Stromal cell of bone marrow (primary cell): ENCODE measurements around the gene OR10J1.
"Not testable (repeated sequence)": the region's sequence is repeated elsewhere in the genome, so short reads cannot be mapped to it uniquely, and the experiment has no call there.

Source experiments
- DNase-seq: peaks from one replicate; pipeline ENCODE4 v3.0.0-alpha.2; 2012; ENCODE audit warnings: low read depth

The OR10J1 gene

GRCh38 chr1:159439422-159439821 is at the start of gene OR10J1:
TSS of gene OR10J1 (plus strand) at chr1:159439722. CDS start at chr1:159439792, 70 bp downstream.
- DNase-seq: no peak

- DNase-seq: no peak
Measured at GRCh38 chr1:159406821-159407220, 32.7 kb upstream of the OR10J1 start.

DNA sequence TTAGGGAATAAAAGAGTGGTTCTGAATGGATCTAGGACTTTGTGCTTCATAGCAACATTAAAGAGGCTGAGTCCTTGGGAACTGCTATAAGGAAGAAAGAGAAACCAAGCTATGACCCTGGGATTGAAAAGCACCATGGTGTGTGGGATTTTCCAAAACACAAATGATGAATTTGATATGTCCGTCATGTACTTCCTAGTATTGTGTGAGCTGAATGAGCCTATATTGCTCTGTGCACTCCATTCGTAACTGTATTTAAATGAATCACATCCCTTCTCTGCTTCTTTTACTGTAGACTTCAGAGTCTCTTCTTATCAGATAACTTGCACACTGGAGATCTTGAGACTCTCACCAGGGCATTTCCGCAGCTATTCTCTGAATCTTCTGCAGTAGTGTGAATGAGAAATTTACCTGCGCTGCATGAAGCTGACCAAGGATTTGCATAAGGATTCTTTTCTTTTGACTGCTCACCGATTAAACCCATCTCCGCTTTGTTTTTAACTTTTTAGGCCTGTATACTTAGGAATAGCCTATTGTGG is 30.6 kb upstream of the OR10J1 start:
- DNase-seq: no peak

DNA sequence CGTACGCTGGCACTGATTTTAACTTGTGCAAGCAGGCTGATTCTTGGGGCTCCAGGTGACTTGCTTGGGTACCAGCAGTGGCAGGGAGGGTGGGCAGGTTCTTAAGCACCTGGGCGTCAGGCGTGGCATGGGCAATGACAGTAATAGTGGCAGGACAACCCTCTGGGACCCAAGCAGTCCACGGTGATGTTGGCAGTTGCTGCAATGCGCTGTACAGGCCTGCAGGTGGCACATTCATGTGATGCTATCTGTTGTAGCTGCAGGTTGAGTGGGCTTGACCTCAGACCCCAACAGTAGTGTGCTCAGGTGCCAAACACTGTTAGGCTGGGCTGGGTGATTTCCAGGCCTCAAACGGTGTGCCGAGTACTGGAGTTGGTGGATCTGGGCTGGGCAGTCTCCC is 17.7 kb upstream of the OR10J1 start:
- no peak for DNase-seq

- no peak for DNase-seq
Measured at GRCh38 chr1:159428536-159428935, 11.0 kb upstream of the OR10J1 start.

DNA sequence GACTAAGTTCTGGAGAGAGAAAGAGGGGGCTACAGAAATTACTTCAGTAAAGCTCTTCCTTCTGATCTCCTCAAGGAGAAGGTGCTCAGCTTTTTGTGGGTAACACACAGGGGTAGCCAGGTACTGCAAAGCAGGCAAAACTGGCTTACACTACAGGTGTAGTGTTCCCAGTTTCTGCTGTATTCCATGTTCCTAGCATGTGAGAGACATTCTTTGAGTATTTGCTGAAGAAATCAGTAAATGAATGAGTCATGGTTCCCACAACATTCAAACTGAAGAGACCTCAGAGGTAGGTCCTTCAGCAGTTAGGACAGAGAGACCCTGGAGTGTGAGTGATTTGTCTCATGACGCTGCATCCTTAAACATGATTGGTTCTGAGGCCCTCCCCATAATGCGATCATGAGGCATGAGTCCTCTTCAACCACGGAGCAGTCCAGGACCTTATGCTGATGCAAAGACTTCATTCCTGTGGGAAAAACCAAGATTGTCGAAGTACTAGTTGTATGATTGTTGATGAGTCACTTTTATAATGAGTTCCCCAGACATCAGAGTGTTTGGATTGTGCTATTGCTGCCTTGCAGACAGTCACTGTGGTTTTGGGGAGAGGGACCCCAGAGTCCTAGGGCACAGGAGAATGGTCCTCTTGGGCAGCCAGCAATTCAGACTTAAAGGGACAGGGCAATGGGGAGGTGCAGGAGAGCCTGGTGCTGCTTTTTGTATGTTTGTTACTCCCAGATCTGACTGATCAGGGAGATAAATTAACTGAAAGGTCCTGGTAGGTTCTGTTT is 10.3 kb upstream of the OR10J1 start:
- DNase-seq: peak; percentile 65

- no peak for DNase-seq
Measured at GRCh38 chr1:159430985-159431384, 8.5 kb upstream of the OR10J1 start.

DNA sequence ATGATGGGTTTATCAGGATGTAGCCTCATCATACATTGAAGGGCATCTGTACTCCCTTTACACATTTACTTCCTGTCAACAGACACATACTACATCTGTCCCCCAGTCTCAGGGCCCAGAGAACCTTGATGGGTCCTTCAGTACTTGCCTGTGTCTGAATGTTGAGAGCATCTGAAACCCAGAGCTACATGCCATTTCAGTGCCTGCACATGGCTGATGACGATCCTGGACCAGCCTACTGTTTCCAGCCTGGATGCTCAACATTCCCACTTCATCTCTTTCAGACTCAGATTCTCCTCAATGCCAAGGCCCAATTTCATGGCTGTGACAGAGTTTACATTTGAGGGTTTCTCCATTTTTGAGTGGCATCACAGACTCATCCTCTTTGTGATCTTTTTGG is 7.6 kb upstream of the OR10J1 start, which contains the start of gene OR10J4:
Gene OR10J4, plus strand, starts transcription at position 301 of the 400 bp plus-strand sequence.
- DNase-seq: no peak

DNA sequence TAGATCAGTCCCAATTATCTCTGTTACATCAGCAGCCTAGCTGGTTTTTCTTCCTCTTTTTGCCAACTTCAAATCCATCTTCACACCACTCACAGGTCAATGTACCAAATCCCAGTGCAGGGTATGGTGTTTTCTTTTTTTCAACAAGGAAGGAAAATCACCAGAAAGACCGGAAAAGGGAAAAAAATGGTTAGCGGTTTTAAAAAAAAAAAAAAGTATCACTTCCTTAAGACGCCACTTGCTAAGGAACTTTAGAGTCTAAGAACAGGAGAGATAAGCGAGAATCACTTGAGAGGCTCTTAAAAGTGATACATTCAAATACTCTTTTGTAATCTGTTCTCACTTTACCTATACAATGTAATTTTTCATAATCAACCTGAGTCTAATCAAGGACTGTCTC is 3.1 kb upstream of the OR10J1 start:
- DNase-seq: no peak

DNA sequence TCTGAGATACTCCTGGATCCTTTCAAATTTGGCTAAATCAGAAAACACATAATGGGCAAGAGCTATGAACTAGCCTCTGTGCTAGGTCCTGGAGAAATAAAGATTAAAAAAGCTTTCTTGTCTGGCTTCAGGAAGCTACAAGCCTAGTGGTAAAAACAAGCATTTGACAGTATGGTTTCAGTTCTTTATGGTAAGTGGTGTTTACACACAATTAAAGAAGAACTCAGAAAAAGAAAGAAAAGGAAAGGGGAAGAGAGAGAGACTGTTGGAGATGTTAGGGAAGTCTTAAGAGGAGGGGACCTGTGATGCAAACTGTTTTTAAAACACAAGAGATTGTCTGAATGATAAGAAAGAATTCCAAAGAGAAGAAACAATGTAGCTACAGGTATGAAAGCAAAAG is 1.8 kb downstream of the OR10J1 start:
- DNase-seq: no peak

- no peak for DNase-seq
Measured at GRCh38 chr1:159442428-159442827, 2.9 kb downstream of the OR10J1 start.

DNA sequence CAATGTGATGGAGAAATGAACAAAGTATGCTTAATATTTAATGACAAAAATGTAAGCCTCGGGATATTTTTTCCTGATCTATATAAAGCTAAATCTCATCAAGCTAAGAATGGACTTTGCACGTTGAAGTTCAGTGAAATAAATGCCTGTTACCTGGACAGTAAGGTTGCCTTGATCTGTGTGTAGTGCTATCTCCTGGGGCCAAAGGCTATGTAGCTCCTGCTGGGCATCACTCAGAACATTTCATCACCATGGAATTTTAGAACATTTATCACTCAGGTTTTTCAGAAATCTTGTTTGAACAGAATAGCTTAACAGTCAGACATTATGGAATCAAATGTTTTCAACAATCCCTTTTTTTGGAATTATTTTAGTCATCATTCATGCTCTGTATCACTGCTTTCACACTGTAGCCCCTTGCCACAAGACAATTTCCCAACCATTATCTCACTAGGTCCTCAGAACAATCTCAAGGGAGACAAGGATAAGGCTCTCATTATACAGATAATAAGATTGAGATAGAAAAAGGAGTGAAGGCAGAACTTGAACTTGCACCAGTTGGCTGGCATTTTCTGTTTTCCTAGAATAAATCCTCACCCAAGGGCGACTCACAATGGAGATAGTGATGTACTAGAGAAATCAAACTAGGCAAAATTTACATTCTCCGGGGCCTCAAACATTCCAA is 3.7 kb downstream of the OR10J1 start:
- no peak for DNase-seq

DNA sequence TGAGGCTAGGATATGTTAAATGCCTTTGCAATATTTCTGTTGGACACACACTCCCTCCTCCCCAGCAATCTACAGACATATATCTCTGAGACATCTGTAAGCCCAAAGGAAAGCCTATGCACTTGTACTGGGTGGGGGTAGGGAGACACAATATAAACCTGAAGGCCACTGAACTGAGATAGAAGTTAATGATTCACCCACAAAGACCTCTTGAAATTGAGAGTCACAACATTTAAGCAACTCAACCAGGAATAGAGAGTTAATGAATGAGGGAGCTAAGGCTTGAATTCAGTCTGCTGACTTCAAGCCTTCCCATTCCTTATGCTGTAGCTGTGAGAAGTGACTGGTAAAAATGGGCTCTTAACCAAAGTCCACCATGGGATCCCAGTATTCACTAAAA is 5.0 kb downstream of the OR10J1 start:
- DNase-seq: no peak

- DNase-seq: no peak
Measured at GRCh38 chr1:159448181-159448580, 8.7 kb downstream of the OR10J1 start.

DNA sequence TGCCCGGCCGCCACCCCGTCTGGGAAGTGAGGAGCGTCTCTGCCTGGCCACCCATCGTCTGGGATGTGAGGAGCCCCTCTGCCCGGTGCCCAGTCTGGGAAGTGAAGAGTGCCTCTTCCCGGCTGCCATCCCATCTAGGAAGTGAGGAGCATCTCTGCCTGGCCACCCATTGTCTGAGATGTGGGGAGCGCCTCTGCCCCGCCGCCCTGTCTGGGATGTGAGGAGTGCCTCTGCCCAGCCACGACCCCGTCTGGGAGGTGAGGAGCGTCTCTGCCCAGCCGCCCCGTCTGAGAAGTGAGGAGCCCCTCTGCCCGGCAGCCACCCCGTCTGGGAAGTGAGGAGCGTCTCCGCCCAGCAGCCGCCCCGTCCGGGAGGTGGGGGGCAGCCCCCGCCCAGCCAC is 10.1 kb downstream of the OR10J1 start:
- not testable (repeated sequence) for DNase-seq

DNA sequence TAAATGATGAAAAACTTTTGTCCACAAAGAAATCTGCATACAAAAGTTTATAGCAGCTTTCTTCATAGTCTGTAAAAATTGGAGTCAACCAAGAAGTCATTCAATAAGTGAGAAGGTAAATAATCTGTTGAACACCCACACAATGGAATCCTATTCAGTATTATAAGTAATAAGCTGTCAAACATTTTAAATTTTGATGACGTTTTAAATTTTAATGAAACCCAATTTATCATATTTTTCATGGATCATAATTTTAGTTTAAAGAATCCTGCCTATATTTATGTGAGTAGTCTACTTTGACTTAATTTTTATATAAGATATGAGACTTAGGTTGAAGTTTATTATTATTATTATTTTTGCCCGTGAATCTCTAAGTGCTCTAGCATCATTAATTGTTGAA is 20.0 kb downstream of the OR10J1 start:
- DNase-seq: no peak

GRCh38 chr1:159465191-159465603 is 25.7 kb downstream of the OR10J1 start:
- DNase-seq: no peak

DNA sequence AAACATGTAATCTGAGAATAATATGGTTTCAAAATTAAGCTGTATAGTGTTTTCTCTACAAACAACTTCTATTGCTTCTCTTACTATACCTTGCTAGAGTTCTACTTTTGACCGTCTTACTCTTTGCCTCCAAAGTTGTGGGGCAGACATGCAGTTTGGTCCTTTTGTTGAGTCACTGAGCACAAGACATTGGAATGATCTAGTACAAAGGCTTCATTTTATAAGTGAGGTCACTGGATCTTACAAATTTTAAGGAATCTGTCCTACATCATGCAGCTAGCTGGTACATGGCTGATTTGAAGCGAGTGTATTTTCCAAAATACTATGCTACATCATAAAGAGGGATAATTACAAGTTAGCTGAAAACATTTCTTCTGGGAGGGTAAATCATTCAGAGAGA is 28.8 kb downstream of the OR10J1 start:
- DNase-seq: no peak

DNA sequence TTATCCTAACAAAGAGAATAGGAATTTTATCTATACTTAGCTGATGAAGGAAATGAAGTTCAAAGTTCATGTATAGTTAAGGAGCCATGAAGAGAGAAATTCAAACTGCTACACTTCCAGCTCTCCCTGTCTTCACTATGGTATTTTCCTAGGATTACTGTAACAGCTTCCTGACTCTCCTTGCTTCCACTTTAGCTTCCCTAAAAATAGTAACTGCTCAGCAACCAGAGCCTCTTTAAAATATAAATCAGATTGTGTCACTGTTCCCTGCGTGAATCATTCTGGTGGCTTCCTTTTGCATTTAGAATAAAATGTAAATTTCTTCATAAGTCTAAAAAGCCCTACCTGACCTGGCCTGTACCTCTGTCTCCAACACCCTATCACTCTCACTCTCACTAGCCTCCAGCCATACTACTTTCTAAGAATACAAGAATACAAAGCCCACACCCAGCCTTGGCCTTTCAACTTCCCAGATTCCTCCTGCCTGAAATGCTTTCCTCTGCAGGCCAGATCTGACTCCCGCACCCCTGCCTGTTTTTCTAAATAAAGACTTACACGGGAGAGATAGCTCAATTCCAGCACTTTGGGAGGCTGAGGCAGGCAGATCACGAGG is 30.5 kb downstream of the OR10J1 start:
- DNase-seq: no peak

DNA sequence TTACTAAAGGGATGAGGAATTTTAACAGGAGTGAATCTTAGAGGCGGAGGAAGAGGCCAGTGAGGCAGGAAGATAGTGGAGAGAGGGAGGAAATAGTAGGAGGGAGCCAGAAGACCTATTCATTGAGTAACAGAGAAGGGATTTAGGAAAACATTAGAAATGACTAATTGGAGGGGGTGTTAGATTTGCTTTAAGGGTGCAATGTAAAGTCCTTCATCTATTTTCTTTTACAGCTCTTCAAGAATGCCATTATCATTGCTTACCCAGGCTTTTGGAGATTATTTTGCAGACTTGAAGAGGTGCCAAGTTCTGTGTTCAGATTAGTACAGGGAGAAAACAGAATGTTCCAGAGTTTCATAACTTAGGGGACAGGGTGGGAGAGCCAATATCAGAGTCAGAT is 33.8 kb downstream of the OR10J1 start:
- no peak for DNase-seq

DNA sequence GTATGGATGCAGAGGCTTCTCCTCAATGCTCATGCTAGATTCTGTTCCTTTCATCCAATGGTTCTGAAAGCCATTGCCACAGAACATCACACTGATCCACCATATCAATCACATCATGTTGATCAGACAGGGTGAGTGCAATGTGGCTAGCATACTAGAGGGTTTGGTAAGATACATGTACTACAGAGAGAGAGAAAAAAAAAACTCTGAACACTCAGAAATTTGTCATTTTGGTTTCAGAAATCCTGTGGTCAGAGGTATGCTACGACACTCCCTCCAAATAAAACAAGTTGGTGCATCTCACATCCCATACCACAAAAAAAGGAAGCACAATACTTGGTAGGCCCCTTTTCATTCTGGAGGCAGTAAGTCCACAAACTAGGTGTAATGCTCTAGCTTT is 35.4 kb downstream of the OR10J1 start:
- DNase-seq: no peak

- DNase-seq: no peak
Measured at GRCh38 chr1:159483501-159483900, 44.0 kb downstream of the OR10J1 start.
